ENCODE data around the gene TULP3.

- TF ChIP-seq CTCF (IDR thresholded peaks at IDR 0.05; ENCODE audit: poor library complexity) (no peak), EZH2phosphoT487 (IDR thresholded peaks at IDR 0.05; ENCODE audit: low read depth, severe bottlenecking, unreplicated experiment) (no peak), EZH2 (IDR thresholded peaks at IDR 0.05; ENCODE audit: borderline replicate concordance) (no peak)
Observed at GRCh38 chr12:2958432-2959191, 67.9 kb downstream of the TULP3 start.

All from hepatocyte (in vitro differentiated cells).